GM21515 (cell line): Measurements from ENCODE around the gene SLC34A3.

ENCODE experiments used
- ATAC-seq: cut with Tn5 transposase; IDR thresholded peaks from one replicate; pipeline ENCODE4 v1.9.1; 2021; ENCODE audit not compliant: unreplicated experiment

Gene SLC34A3

DNA sequence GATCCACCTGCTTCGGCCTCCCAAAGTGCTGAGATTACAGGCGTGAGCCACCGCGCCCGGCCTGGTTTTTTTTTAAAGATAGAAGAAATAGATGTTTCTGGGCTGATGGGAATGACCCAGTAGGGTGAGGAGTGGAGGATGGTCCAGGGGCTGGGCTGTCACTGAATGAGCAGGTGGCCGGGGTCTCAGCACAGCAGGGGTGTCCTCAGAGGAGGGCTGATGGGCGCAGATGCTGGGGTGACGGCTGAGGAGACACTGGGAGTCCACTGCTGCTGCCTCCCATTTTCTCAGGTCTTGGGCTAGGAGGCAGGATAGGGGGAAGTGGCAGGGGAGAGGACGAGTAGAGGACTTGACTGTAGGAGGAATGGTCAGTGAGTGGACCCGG, 44.5 kb downstream of the SLC34A3 start:
- no peak for ATAC-seq

DNA sequence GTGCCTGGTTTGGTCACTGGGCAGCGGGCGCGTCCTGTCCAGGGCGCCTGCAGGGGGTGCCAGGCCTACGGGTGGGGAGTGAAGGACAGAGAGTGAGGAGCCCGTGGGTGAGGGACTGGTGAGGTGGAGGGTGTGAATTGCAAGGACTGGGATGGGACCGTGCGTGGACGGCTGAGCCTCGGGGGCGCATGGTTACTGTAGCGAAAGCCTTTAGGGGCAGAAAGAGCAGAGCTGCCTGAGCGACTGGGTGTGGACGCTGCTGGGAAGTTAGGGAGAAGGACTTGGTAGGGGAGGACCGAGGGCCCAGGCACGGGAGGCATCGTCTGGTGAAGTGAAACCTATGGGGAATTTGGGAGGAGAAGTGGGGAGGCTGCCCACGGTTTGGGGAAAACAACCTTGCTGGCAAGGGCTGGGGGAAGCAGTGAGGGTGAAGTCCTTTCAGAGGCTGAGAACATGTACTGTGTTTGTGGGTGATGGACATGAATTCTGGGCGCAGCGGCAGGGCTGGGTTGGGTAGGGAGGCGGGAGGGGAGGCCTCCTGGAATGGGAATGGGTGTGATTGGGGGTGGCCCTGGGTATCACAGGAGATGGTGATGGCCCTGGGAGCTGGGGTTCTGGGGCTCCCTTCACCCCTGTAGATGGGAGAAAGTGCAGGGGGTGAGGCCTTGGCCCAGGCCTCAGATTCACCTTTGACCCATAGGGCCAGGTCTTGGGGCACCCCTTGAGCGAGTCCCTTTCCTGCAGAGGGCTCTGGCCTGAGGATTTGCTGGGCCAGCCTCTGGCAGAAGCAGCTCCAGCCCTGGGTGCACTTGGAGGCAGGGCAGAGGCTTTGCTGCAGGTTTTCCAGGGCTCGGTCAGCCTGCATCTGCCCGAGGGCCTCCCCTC, 45.1 kb downstream of the SLC34A3 start:
- no peak for ATAC-seq

DNA sequence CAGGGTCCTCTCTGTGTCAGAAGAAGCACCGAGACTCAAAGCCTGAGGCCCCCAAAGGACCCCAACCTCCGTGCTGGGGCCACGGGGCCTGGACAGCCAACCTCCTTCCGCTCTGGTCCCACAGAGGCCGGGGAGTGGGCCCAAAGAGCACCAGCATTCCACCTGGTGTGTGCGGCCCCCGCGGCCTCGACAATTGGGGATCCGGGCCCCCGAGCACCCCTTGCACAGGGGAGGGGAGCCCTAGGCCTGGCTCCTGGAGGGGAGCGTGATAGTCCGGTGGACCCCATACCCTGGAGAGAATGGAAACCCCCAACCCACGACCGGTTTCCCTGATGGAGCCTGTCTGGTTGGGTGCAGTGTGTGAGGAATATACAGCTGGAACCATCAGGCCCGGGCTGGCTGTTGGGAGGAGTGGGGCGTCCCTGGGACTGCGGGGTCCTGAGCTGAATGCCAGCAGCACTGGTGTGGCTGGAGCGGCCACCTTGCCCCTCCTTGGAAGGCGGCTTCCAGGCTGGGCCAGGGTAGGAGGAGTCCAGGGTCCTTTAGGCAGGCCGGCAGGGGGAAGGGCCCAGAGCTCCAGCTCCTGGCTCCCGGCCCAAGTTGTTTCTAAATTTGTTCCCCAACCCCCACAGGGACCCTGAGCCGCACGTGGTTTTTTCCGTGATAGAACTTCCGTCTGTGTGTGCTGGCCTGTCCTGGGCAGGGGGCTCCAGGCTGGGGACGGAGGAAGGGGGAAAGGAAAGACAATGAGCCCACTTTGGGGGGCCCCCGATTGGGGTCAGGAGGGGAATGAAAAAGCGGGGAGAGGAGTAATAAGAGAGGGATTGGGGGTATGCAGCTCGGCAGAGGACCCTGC, 46.0 kb downstream of the SLC34A3 start:
- no peak for ATAC-seq

DNA sequence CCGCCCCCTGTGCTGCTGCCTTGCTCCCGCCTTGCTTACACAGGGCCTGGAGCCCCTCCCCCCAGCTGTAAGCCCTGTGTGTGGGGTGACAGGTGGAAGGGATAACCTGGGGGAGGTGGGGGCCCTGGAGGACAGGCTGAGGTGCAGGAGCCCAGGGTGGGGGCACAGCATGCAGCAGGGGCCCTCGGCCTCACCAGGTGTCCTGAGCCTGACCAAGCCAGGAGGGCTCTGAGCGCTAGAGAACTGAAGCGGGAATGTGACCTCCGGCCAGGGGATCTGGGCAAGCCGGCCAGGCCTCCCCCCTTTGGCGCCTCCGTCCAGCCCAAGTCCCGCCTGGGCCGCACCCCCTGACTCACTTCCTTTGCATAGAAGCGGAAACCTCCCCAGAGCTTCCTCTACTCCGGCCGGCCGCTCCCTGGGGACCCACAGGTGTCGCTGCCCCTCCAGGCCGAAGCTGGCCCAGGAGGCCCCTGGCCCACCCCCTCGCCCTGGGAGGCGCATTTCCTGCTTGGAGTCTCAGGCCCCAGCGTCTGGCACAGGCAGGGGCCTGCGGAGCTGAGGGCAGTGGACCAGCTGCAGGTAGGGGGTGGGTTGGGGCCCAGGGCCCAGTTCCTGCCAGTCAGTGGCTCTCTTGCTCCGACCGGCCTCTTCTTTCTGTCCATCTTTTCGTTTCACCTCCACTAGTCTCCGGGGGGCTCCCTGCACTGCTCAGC, 46.8 kb downstream of the SLC34A3 start, which contains the start of gene TOR4A:
TSS of gene TOR4A (plus strand) at position 398 of the 713 bp plus-strand sequence. CDS start 964 bp downstream, outside the sequence.
- peak; percentile 53 for ATAC-seq

DNA sequence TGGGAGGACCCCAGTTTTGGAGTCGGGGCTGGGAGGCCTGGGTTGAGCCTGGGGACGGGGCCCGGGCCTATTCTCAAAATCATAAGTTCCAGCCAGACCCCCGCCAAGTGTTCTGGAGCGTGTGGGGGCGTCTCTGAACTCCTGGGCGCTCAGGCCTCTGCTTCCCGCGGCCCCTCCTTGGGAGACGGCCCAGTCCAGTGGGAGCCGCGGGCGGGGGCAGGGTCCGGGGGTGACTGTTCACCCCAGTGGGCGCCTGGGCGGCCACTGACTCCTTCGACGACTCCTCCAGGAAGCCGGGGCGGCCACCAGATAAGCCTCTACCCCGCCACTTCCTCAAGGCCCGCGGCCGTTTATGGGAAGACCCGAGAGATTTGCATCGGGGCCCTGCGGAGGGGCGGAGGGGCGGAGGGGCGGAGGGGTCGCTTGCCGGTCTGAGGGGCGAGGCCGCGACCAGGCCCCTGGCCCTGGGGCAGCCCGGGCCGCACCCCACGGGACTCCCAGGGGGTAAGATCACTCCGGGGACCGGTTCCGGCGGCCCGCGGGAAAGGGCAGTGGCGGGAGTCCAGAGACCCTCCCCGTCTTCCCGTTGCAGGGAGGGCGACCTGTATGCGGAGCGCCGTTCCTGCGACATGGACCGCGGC, 47.5 kb downstream of the SLC34A3 start:
- no peak for ATAC-seq

DNA sequence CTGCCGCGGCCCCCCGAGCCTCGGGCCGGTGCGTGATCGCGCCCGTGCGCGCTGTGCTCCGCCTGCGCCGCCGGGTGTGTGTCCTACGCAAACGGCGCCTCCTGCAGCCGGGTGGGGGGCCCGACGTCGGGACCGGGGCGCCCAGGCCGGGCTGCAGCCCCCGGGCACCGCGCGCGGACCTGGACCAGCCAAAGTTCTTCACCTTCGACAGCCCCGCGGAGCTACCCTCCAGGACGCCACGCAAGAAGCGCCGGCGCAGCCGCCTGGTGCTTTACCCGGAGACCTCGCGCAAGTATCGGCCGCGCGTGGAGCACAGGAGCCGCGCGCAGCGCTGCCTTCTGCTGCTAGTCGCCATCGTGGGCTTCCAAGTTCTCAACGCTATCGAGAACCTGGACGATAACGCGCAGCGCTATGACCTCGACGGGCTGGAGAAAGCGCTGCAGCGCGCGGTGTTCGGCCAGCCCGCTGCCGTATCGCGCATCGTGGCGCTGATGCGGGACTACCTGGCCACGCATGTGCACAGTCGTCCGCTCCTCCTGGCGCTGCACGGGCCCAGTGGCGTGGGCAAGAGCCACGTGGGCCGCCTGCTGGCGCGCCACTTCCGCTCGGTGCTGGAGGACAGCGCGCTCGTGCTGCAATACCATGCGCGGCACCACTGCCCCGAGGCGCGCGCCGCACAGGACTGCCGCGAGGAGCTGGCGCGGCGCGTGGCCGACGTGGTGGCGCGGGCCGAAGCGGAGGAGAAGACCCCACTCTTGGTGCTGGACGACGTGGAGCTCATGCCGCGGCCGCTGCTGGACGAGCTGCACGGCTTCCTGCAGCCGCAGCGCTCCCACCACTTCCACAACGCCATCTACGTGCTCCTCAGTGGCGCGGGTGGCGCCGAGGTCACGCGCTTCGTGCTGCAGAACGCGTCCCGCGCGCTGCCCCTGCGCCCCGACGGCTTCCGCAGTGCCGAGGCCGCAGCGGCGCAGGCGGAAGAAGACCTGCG, 48.3 kb downstream of the SLC34A3 start:
- ATAC-seq = no peak

DNA sequence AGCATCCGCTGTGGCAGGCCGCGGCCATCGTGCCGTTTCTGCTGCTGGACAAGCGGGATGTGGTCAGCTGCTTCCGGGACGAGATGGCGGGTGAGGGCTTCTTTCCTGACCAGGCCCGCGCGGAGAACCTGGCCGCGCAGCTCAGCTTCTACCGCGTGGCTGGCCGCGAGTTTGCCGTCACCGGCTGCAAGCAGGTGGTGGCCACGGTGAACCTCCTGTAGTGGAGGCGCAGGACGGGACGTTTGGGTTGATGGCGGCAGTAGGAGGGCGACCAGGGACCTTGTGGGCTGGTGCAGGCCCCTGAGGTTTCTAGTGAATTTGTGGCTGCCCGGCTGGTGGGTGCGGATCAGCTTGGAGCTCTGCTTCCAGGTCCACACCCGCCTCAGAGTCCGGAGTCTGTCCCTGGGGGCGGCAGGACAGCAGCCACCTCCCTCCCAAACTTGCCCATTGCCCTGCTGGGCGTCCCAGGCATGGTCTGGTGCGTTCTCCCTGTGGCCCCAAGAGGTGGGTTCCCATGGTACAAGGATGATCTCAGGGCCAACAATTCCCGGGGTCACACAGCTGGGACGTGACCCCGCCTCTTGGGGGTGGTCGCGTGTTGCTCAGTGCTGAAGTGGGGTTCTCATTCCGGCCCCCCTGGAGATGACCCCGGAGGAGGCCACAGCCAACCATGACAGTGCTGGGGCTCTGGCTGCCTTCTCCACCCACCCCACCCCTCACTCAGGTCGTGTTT, 49.2 kb downstream of the SLC34A3 start:
- ATAC-seq = no peak

DNA sequence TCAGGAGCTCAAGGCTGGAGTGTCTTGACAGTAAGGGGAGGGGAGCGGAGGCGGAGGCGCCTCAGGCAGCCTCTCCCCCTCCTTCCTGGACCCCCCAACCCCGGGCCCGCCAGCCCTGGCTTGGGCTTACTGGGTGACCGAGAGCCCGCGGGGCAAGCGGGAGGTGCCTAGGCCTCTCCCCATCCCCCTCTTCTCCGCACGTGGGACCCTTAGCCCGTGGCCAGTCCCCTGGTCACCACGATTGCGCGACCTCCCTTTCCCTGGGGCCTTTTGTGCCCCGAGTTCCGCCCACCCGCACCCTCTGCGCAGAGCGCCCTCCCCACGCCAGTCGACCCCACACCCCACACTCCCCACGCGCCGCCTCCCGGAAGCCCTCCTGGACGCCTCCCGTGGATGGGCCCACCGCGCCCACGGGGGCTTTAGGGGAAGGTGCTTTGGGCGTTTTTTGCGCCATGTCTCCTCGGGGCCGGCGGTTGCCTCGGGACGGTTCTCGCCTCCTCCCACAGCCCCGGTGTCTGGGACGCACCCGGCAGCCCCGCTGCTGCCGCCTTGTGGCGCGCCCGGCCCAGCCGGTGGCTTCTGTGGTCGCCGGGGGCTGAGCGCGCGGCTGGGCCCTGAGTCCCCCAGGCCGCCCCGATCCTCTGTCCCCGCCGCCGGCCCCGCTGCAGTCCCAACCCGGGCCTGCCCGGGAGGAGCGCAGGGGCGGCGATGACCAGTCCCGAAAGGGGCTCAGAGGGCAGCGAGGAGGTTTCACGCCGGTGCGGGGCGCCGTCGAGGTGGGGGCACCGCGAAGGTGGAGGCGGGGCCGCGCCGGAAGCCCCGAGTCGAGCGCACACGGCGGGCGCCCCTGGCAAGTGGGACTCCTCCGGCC, 50.0 kb downstream of the SLC34A3 start:
- ATAC-seq = no peak

DNA sequence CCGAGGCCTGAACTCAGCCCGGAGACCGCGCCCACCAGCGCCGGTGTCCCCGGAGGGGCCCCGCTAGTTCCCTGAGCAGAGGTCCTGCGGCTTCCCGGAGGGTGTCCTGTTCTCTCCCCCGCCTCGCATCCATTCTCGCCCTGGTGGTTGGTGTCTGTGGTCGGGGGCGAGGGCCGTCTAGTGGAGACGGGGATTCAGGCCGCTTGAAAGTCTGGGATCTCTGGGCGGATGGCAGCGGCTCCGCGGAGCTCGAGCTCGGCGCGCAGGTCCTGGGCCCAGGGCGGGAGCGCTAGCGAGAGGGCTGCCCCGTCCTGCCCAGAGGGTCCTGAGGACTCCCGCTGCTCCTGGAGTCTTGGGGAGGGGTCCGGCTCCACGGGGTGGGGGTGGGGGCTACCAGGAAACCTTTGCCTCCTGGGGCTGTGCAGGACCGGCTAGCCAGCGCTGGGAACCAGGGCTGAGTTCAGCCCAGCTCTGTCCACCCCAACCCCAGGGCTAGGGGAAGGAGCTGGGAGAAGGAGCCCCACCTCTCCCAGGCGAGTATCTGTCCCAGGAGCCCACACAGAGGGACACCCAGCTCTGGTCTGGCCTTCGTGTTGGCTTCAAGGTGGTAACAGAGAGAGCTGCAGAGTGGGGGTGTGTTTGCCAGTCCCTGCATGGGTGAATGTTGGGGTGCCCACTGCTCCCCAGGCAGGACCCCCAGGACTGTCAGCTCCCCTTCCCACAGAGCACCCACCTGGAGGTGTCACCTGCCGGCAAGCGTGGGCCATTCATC, 50.8 kb downstream of the SLC34A3 start:
- ATAC-seq = no peak
